ENCODE data around the gene CDH1.

GRCh38 chr16:68825427-68825826 is 88.3 kb downstream of the CDH1 start:
- TF ChIP-seq, protein P1, sequence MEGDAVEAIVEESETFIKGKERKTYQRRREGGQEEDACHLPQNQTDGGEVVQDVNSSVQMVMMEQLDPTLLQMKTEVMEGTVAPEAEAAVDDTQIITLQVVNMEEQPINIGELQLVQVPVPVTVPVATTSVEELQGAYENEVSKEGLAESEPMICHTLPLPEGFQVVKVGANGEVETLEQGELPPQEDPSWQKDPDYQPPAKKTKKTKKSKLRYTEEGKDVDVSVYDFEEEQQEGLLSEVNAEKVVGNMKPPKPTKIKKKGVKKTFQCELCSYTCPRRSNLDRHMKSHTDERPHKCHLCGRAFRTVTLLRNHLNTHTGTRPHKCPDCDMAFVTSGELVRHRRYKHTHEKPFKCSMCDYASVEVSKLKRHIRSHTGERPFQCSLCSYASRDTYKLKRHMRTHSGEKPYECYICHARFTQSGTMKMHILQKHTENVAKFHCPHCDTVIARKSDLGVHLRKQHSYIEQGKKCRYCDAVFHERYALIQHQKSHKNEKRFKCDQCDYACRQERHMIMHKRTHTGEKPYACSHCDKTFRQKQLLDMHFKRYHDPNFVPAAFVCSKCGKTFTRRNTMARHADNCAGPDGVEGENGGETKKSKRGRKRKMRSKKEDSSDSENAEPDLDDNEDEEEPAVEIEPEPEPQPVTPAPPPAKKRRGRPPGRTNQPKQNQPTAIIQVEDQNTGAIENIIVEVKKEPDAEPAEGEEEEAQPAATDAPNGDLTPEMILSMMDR (IDR thresholded peaks at IDR 0.05) = peak in 1 of 7 experiments; percentile 5
- no peak for TF ChIP-seq POLR2A (IDR thresholded peaks at IDR 0.05)
